H1 (cell line): ENCODE measurements around the gene MIB1.
"Not testable (repeated sequence)": the region's sequence is repeated elsewhere in the genome, so short reads cannot be mapped to it uniquely, and the experiment has no call there.

Source experiments
- BACH1 ChIP-seq: IDR thresholded peaks from 2 replicates; pipeline ENCODE4 v1.6.1; 2012; ENCODE audit warnings: low read length, improper control_type of control experiment
- CEBPB ChIP-seq: IDR thresholded peaks from 2 replicates; pipeline ENCODE4 v1.6.1; 2012; ENCODE audit warnings: low read depth, low read length
- FOSL1 ChIP-seq: IDR thresholded peaks from 2 replicates; pipeline ENCODE4 v1.6.1; 2011; ENCODE audit warnings: mild to moderate bottlenecking, low read depth, low read length, moderate library complexity; ENCODE audit not compliant: insufficient read depth
- JUN ChIP-seq: IDR thresholded peaks from 2 replicates; pipeline ENCODE4 v1.6.1; 2011; ENCODE audit warnings: low read depth, mild to moderate bottlenecking, improper control_type of control experiment, low read length
- MAFK ChIP-seq: IDR thresholded peaks from 2 replicates; pipeline ENCODE4 v1.6.1; 2012; ENCODE audit warnings: low read depth, mild to moderate bottlenecking, improper control_type of control experiment, low read length
- PHF8 ChIP-seq: fragments of 200-600 bp; sonication (generic); conservative IDR thresholded peaks from 2 replicates; pipeline ENCODE4 v1.7.1; 2012; ENCODE audit warnings: low read depth, mild to moderate bottlenecking, inconsistent platforms, low read length, moderate library complexity
- POLR2A ChIP-seq, 2 experiments: IDR thresholded peaks; 1 replicate in 1 of 2; 2 replicates in 1 of 2; pipeline ENCODE4 v1.6.1; 2011; ENCODE audit warnings: low read depth in 2 of 2, low read length in 2 of 2, mild to moderate bottlenecking in 2 of 2; ENCODE audit errors: control extremely low read depth in 1 of 2
- POLR2AphosphoS5 ChIP-seq: IDR thresholded peaks from 2 replicates; pipeline ENCODE4 v1.6.1; 2011; ENCODE audit warnings: low read depth, low read length
- SUZ12 ChIP-seq: fragments of 200-600 bp; sonication (generic); IDR thresholded peaks from 2 replicates; pipeline ENCODE4 v1.6.1; 2012; ENCODE audit warnings: mild to moderate bottlenecking, inconsistent platforms, low read length, moderate library complexity, mixed read lengths
- ZNF274 ChIP-seq: IDR thresholded peaks from 2 replicates; pipeline ENCODE4 v1.7.0; 2012; ENCODE audit warnings: low read length, borderline replicate concordance; ENCODE audit errors: extremely low read depth
- TF ChIP-seq, protein P1 (sequence below): IDR thresholded peaks from 2 replicates; pipeline ENCODE4 v1.6.1; 2011; ENCODE audit warnings: low read length, improper control_type of control experiment
- TF ChIP-seq, protein P2 (sequence below), 3 experiments: IDR thresholded peaks; 1 replicate in 2 of 3; 2 replicates in 1 of 3; pipeline versions ENCODE4 v1.5.1 to v1.6.1; 2011; ENCODE audit warnings: low read length in 3 of 3, mild to moderate bottlenecking in 3 of 3, inconsistent platforms in 2 of 3, low read depth in 1 of 3, moderate library complexity in 1 of 3; ENCODE audit not compliant: insufficient read depth in 1 of 3; ENCODE audit errors: control extremely low read depth in 1 of 3
- TF ChIP-seq, protein P3 (sequence below): IDR thresholded peaks from 2 replicates; pipeline ENCODE4 v1.6.1; 2011; ENCODE audit warnings: low read depth, mild to moderate bottlenecking, low read length; ENCODE audit not compliant: insufficient read depth

DNA sequence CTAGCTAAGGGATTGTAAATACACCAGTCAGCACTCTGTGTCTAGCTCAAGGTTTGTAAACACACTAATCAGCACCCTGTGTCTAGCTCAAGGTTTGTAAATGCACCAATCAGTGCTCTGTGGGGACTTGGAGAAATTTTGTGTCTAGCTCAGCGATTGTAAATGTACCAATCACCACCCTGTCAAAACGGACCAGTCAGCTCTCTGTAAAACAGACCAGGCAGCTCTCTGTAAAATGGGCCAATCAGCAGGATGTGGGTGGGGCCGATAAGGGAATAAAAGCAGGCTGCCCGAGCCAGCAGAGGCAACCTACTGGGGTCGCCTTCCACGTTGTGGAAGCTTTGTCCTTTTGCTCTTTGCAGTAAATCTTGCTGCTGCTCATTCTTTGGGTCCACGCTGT, 33.5 kb upstream of the MIB1 start:
- not testable (repeated sequence) for TF ChIP-seq PHF8; BACH1; ZNF274; MAFK; POLR2AphosphoS5; FOSL1; SUZ12; JUN; POLR2A (IDR thresholded peaks at IDR 0.05; ENCODE audit: control extremely low read depth in 1 of 2, low read depth in 2 of 2, low read length in 2 of 2); CEBPB
- TF ChIP-seq, protein P1, sequence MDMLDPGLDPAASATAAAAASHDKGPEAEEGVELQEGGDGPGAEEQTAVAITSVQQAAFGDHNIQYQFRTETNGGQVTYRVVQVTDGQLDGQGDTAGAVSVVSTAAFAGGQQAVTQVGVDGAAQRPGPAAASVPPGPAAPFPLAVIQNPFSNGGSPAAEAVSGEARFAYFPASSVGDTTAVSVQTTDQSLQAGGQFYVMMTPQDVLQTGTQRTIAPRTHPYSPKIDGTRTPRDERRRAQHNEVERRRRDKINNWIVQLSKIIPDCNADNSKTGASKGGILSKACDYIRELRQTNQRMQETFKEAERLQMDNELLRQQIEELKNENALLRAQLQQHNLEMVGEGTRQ, result not testable (repeated sequence)
- TF ChIP-seq, protein P2, sequence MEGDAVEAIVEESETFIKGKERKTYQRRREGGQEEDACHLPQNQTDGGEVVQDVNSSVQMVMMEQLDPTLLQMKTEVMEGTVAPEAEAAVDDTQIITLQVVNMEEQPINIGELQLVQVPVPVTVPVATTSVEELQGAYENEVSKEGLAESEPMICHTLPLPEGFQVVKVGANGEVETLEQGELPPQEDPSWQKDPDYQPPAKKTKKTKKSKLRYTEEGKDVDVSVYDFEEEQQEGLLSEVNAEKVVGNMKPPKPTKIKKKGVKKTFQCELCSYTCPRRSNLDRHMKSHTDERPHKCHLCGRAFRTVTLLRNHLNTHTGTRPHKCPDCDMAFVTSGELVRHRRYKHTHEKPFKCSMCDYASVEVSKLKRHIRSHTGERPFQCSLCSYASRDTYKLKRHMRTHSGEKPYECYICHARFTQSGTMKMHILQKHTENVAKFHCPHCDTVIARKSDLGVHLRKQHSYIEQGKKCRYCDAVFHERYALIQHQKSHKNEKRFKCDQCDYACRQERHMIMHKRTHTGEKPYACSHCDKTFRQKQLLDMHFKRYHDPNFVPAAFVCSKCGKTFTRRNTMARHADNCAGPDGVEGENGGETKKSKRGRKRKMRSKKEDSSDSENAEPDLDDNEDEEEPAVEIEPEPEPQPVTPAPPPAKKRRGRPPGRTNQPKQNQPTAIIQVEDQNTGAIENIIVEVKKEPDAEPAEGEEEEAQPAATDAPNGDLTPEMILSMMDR (IDR thresholded peaks at IDR 0.05; ENCODE audit: control extremely low read depth in 1 of 3, insufficient read depth in 1 of 3, low read depth in 1 of 3, low read length in 3 of 3), result not testable (repeated sequence)
- TF ChIP-seq, protein P3, sequence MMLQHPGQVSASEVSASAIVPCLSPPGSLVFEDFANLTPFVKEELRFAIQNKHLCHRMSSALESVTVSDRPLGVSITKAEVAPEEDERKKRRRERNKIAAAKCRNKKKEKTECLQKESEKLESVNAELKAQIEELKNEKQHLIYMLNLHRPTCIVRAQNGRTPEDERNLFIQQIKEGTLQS, result not testable (repeated sequence)
